GM10248 (cell line): Measurements from ENCODE around the gene FSTL4.

Experiments
- CTCF ChIA-PET: fragments of 300-600 bp; sonication (Branson Sonifier 250); formaldehyde crosslinking; extraction: SDS; loops from one replicate; lab custom pipeline; 2021; ENCODE audit warnings: antibody characterized with exemption; lab: Yijun Ruan, JAX
- POLR2A ChIA-PET: fragments of 350-650 bp; sonication (Branson Sonifier 250); formaldehyde crosslinking; extraction: SDS; loops from one replicate; lab custom pipeline; 2020; ENCODE audit warnings: antibody characterized with exemption; lab: Yijun Ruan, JAX
- DNase-seq: peaks from one replicate; pipeline ENCODE4 v3.0.0; 2012; ENCODE audit errors: extremely low spot score
- CTCF ChIP-seq: IDR thresholded peaks from 2 replicates; pipeline ENCODE4 v1.5.1; 2012; ENCODE audit warnings: mild to moderate bottlenecking, low read depth; ENCODE audit errors: extremely low read depth, missing control alignments, control extremely low read depth

FSTL4 gene

DNA sequence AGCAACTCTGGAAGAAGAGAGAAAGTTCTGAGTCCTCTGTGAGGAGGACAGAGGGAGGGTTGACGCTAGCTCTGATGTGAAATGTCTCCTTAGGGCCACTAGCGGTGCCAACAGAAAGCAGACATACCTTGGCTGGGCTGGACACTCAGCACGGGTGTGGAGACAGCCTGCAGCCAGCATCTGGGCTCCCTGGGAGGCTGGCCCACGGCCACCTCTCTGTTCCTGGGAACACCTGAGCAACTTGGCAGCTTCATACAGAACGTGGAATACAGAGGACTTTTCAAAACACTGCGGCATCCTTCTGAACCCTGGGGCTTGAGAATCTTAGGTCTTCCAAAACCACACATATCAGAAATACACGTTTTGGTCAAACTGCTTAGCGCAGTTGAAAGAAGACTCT, 269.1 kb downstream of the FSTL4 start:
- DNase-seq: no peak
- ChIA-PET POLR2A (no interaction called here), CTCF (interaction anchor here (1.8 kb wide), 1 partner anchor 11 kb away, joined by 9 read pairs; no protein-coding TSS in a partner anchor)
- no peak for TF ChIP-seq CTCF

GRCh38 chr5:133341915-133342710, 270.2 kb downstream of the FSTL4 start:
- no peak for TF ChIP-seq CTCF
- DNase-seq: no peak
- ChIA-PET CTCF (interaction anchor here (1.6 to 2.1 kb wide), 3 partner anchors 9 to 18 kb away, joined by 3 to 9 read pairs (median 5); no protein-coding TSS in a partner anchor), POLR2A (no interaction called here)

DNA sequence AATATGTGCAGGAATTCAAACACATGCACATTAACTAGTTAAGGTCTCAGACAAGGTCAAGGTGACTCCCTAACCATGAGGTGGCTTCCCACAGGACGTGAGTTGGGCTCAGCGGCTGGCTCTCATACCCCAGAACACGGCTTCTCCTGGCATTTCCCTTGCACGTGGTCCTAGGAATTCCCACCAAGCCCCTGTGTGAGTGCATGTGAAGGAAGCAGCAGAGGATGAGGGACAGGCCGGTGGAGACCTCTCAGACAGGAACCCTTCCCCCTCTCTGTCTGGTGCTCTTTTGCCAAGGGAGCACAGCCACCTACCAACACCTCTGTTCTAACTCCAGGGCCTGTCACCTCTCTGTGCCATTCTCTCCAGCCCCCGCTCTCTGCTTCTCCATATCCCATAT, 271.0 kb downstream of the FSTL4 start:
- ChIA-PET CTCF (interaction anchor here (1.2 to 2.1 kb wide), 4 partner anchors 10 to 82 kb away, joined by 3 to 9 read pairs (median 4); no protein-coding TSS in a partner anchor), POLR2A (no interaction called here)
- no peak for TF ChIP-seq CTCF
- DNase-seq: no peak

DNA sequence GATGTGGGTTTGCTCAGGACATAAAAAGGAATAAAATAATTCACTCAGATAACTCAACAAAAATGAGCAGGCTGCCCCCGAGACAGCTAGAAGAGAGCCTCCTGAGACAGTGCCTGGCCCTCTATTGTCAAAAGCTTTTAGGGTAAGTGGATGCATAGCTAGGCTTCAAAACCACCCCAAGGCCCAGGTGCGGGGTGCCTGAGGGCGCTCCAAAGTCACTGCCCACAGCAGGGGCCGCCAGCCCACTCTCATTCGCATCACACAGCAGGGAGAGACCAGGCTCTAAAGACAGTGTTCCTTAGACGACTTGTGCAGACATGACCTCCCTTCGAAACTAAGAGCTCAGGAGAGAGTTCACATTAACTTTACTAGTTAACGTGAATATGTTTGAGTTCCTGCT, 271.5 kb downstream of the FSTL4 start:
- no peak for DNase-seq
- POLR2A ChIA-PET: no interaction called here
- no peak for TF ChIP-seq CTCF
- CTCF ChIA-PET: interaction anchor here (1.2 to 2.1 kb wide), 2 partner anchors 10 to 83 kb away, joined by 4 to 5 read pairs; no protein-coding TSS in a partner anchor

DNA sequence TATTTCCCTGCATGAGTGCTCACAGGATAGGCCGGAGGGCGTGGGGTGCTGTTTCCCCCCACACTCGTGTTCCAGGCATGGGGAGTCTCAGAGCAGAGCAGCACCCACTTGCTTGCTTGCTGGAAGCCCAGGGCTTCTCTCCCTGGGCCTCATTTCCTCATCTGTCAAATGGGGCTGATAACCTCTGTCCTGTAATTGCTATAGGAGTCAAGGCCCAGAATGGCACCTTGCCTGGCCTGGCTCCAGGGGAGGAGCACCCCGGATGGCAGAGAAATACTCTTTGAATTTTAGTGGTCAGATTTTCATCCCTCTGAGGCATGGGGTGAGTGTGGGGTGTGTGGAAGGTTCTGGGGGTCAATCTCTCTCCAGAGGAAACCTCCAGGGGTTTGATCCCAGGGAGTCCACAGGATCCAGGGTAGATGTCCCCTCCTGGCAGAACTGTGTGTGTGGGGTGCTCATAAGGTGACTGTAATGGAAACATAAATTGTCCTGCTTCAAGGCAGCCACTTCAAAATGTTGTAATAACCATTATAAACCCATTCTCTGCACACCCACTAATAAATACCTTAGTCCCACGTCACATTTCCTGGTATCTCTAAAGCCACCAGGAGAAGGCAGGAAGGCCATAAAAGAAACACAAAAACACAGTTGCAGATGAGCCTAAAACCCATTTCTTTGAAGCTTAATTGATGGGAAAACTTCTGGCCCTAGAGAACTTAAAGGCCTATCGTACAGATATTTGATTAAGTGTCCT, 272.2 kb downstream of the FSTL4 start:
- TF ChIP-seq CTCF: no peak
- POLR2A ChIA-PET: no interaction called here
- no peak for DNase-seq
- CTCF ChIA-PET: interaction anchor here (1.2 kb wide), 1 partner anchor 84 kb away, joined by 4 read pairs; no protein-coding TSS in a partner anchor

- CTCF ChIA-PET: interaction anchor here (1.0 to 1.9 kb wide), 2 partner anchors 11 to 14 kb away, joined by 3 to 5 read pairs; no protein-coding TSS in a partner anchor
- POLR2A ChIA-PET: no interaction called here
- no peak for DNase-seq
- TF ChIP-seq CTCF: no peak
Measured at GRCh38 chr5:133338504-133339355, 273.6 kb downstream of the FSTL4 start.
